SK-N-SH treated with all-trans-retinoic acid at 6 μM for 48 hours (cell line): ENCODE measurements around the gene DKK2.

Source experiments
- ATAC-seq: fragments of 200-7000 bp; cut with Tn5 transposase; 3 replicates; pipeline ENCODE4 v1.9.1; 2020; ENCODE audit warnings: mild to moderate bottlenecking, moderate library complexity
- ARNTL ChIP-seq: fragments of 450-650 bp; formaldehyde crosslinking; IDR thresholded peaks from 2 replicates; pipeline ENCODE4 v1.5.0; 2020; ENCODE audit warnings: low read depth, mild to moderate bottlenecking, moderate library complexity, borderline replicate concordance
- BACH2 ChIP-seq: fragments of 250-450 bp; sonication (Bioruptor Pico); IDR thresholded peaks from 2 replicates; pipeline ENCODE4 v1.9.0; 2021; ENCODE audit warnings: mild to moderate bottlenecking, borderline replicate concordance
- CSDC2 ChIP-seq: fragments of 250-450 bp; sonication (Bioruptor Pico); IDR thresholded peaks from 2 replicates; pipeline ENCODE4 v1.5.0; 2020; ENCODE audit warnings: mild to moderate bottlenecking, moderate library complexity
- ESRRG ChIP-seq: fragments of 250-450 bp; sonication (Bioruptor Pico); IDR thresholded peaks from 2 replicates; pipeline ENCODE4 v1.6.1; 2021; ENCODE audit warnings: mild to moderate bottlenecking
- GLIS3 ChIP-seq: fragments of 250-450 bp; sonication (Bioruptor Pico); IDR thresholded peaks from 2 replicates; pipeline ENCODE4 v1.5.0; 2020; ENCODE audit warnings: mild to moderate bottlenecking, moderate library complexity
- OSR1 ChIP-seq: fragments of 250-450 bp; sonication (Bioruptor Pico); IDR thresholded peaks from 2 replicates; pipeline ENCODE4 v1.8.0; 2022; ENCODE audit warnings: moderate library complexity, mild to moderate bottlenecking, inconsistent platforms
- POU6F1 ChIP-seq: fragments of 250-450 bp; sonication (Bioruptor Pico); IDR thresholded peaks from 2 replicates; pipeline ENCODE4 v1.8.0; 2021; ENCODE audit warnings: low read depth, mild to moderate bottlenecking, moderate library complexity, borderline replicate concordance
- SNAI2 ChIP-seq: fragments of 250-450 bp; sonication (Bioruptor Pico); IDR thresholded peaks from 2 replicates; pipeline ENCODE4 v1.5.0; 2020; ENCODE audit warnings: mild to moderate bottlenecking, moderate library complexity
- TCF4 ChIP-seq: fragments of 250-450 bp; sonication (Bioruptor Pico); IDR thresholded peaks from 2 replicates; pipeline ENCODE4 v1.8.0; 2021; ENCODE audit warnings: mild to moderate bottlenecking, moderate library complexity, borderline replicate concordance
- TOX ChIP-seq: fragments of 250-450 bp; sonication (Bioruptor Pico); IDR thresholded peaks from 2 replicates; pipeline ENCODE4 v1.8.0; 2021; ENCODE audit warnings: mild to moderate bottlenecking, moderate library complexity, borderline replicate concordance
- ZNF565 ChIP-seq: fragments of 450-650 bp; formaldehyde crosslinking; conservative IDR thresholded peaks from 2 replicates; pipeline ENCODE4 v1.5.0; 2020; ENCODE audit warnings: low read depth, mild to moderate bottlenecking, moderate library complexity
- ZNF70 ChIP-seq: fragments of 450-650 bp; formaldehyde crosslinking; IDR thresholded peaks from 2 replicates; pipeline ENCODE4 v1.5.0; 2020; ENCODE audit warnings: mild to moderate bottlenecking, moderate library complexity
- ZNF8 ChIP-seq: fragments of 450-650 bp; formaldehyde crosslinking; IDR thresholded peaks from 2 replicates; pipeline ENCODE4 v1.5.0; 2020; ENCODE audit warnings: mild to moderate bottlenecking, moderate library complexity
- TF ChIP-seq, protein P1 (sequence below): fragments of 250-450 bp; sonication (Bioruptor Pico); IDR thresholded peaks from 2 replicates; pipeline ENCODE4 v1.5.1; 2020; ENCODE audit warnings: low read depth, mild to moderate bottlenecking, moderate library complexity
- TF ChIP-seq, protein P2 (sequence below): fragments of 250-450 bp; sonication (Bioruptor Pico); IDR thresholded peaks from 2 replicates; pipeline ENCODE4 v1.8.0; 2020; ENCODE audit warnings: mild to moderate bottlenecking, moderate library complexity, borderline replicate concordance

DKK2 gene

GRCh38 chr4:106906728-106907127 lies 129.4 kb downstream of the DKK2 start:
- no peak for ATAC-seq
- TF ChIP-seq TCF4, result no peak
- TF ChIP-seq POU6F1 (CRISPR knock-in tag), result no peak
- TF ChIP-seq ZNF565 (CRISPR knock-in tag), result no peak
- TF ChIP-seq CSDC2 (CRISPR knock-in tag), result no peak
- TF ChIP-seq, protein P1, sequence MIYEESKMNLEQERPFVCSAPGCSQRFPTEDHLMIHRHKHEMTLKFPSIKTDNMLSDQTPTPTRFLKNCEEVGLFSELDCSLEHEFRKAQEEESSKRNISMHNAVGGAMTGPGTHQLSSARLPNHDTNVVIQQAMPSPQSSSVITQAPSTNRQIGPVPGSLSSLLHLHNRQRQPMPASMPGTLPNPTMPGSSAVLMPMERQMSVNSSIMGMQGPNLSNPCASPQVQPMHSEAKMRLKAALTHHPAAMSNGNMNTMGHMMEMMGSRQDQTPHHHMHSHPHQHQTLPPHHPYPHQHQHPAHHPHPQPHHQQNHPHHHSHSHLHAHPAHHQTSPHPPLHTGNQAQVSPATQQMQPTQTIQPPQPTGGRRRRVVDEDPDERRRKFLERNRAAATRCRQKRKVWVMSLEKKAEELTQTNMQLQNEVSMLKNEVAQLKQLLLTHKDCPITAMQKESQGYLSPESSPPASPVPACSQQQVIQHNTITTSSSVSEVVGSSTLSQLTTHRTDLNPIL (CRISPR knock-in tag), result no peak
- no peak for TF ChIP-seq ARNTL
- TF ChIP-seq TOX (CRISPR knock-in tag), result no peak
- no peak for TF ChIP-seq ZNF8 (CRISPR knock-in tag)
- TF ChIP-seq, protein P2, sequence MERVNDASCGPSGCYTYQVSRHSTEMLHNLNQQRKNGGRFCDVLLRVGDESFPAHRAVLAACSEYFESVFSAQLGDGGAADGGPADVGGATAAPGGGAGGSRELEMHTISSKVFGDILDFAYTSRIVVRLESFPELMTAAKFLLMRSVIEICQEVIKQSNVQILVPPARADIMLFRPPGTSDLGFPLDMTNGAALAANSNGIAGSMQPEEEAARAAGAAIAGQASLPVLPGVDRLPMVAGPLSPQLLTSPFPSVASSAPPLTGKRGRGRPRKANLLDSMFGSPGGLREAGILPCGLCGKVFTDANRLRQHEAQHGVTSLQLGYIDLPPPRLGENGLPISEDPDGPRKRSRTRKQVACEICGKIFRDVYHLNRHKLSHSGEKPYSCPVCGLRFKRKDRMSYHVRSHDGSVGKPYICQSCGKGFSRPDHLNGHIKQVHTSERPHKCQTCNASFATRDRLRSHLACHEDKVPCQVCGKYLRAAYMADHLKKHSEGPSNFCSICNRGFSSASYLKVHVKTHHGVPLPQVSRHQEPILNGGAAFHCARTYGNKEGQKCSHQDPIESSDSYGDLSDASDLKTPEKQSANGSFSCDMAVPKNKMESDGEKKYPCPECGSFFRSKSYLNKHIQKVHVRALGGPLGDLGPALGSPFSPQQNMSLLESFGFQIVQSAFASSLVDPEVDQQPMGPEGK (CRISPR knock-in tag), result no peak
- TF ChIP-seq, all 23 proteins: peak for 0

- TF ChIP-seq POU6F1 (CRISPR knock-in tag), result no peak
- TF ChIP-seq ARNTL, result no peak
- TF ChIP-seq ESRRG (CRISPR knock-in tag), result no peak
- no peak for TF ChIP-seq TCF4
- no peak for TF ChIP-seq ZNF70 (CRISPR knock-in tag)
- TF ChIP-seq, all 23 proteins: peak for 0
- ATAC-seq, result peak; percentile 82
Measured at GRCh38 chr4:106898621-106899230, 137.4 kb downstream of the DKK2 start.

DNA sequence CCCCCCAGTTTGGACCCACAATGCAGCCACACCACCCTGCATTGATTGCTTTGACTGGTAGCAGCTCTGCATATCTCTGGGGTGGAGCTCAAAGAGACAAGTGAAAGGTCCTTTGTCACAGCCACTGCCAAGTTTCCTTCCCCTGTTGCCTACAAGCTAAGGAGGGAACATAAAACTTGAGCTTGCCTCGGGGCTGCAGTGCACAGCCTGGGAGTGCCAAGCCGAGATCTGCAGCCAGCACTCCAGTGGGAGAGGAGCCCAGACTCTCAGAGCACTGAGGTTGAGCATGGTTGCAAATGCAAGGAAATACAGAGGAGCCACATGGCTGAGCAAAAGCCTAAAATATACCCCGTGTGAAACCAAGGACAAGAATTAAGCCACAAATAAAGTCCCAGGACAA lies 142.2 kb downstream of the DKK2 start:
- no peak for TF ChIP-seq OSR1 (CRISPR knock-in tag)
- TF ChIP-seq, protein P1 (CRISPR knock-in tag), result no peak
- TF ChIP-seq, protein P2 (CRISPR knock-in tag), result no peak
- no peak for TF ChIP-seq SNAI2 (CRISPR knock-in tag)
- TF ChIP-seq ZNF70 (CRISPR knock-in tag), result no peak
- no peak for TF ChIP-seq ZNF8 (CRISPR knock-in tag)
- TF ChIP-seq ARNTL, result no peak
- TF ChIP-seq CSDC2 (CRISPR knock-in tag), result no peak
- TF ChIP-seq BACH2 (CRISPR knock-in tag), result no peak
- TF ChIP-seq GLIS3 (CRISPR knock-in tag), result no peak
- TF ChIP-seq TCF4, result no peak
- no peak for ATAC-seq

GRCh38 chr4:106893395-106893881 lies 142.7 kb downstream of the DKK2 start:
- no peak for TF ChIP-seq ZNF70 (CRISPR knock-in tag)
- ATAC-seq, result no peak
